A549 (cell line): Measurements from ENCODE around the gene CALM1. TPM values are rescaled to one million over a fixed set of nuclear protein-coding genes. Genes with fewer than 3 reads are reported as not detected.

ENCODE experiments used
- ATOH8 ChIP-seq: fragments of 250-450 bp; sonication (Bioruptor Pico); IDR thresholded peaks from 2 replicates; pipeline ENCODE4 v1.5.0; 2020; ENCODE audit warnings: low read depth, mild to moderate bottlenecking, moderate library complexity
- BCL3 ChIP-seq: fragments of >200 bp; sonication (Bioruptor Twin); formaldehyde crosslinking; IDR thresholded peaks from 3 replicates; pipeline ENCODE4 v1.6.1; 2016
- CBX2 ChIP-seq: fragments of 200-600 bp; sonication (generic); IDR thresholded peaks from 2 replicates; pipeline ENCODE4 v1.6.1; 2016; ENCODE audit warnings: low read depth, mild to moderate bottlenecking, borderline replicate concordance
- CBX8 ChIP-seq: fragments of 200-600 bp; sonication (generic); IDR thresholded peaks from 2 replicates; pipeline ENCODE4 v1.6.1; 2016
- CHD4 ChIP-seq: fragments of 200-600 bp; sonication (generic); IDR thresholded peaks from 2 replicates; pipeline ENCODE4 v1.6.1; 2016; ENCODE audit warnings: antibody characterized with exemption, mild to moderate bottlenecking, borderline replicate concordance
- CTCF ChIP-seq: fragments of >200 bp; sonication (Bioruptor Twin); formaldehyde crosslinking; IDR thresholded peaks from 3 replicates; pipeline ENCODE4 v1.5.1; 2016
- EHF ChIP-seq: fragments of 250-450 bp; sonication (Bioruptor Pico); IDR thresholded peaks from 2 replicates; pipeline ENCODE4 v1.5.0; 2020; ENCODE audit warnings: mild to moderate bottlenecking
- EHMT2 ChIP-seq: fragments of 200-600 bp; sonication (generic); IDR thresholded peaks from 2 replicates; pipeline ENCODE4 v1.6.1; 2016; ENCODE audit warnings: antibody characterized with exemption, low read depth, mild to moderate bottlenecking, moderate library complexity
- FOSB ChIP-seq: fragments of 250-450 bp; sonication (Bioruptor Pico); IDR thresholded peaks from 2 replicates; pipeline ENCODE4 v1.5.0; 2020; ENCODE audit warnings: mild to moderate bottlenecking, moderate library complexity
- FOXS1 ChIP-seq: fragments of 250-450 bp; sonication (Bioruptor Pico); IDR thresholded peaks from 2 replicates; pipeline ENCODE4 v1.5.0; 2020; ENCODE audit warnings: mild to moderate bottlenecking, moderate library complexity
- HDAC2 ChIP-seq: fragments of 200-600 bp; sonication (generic); IDR thresholded peaks from 2 replicates; pipeline ENCODE4 v1.6.1; 2016
- HOXA7 ChIP-seq: fragments of 250-450 bp; sonication (Bioruptor Pico); IDR thresholded peaks from 2 replicates; pipeline ENCODE4 v1.5.0; 2020; ENCODE audit warnings: mild to moderate bottlenecking, moderate library complexity
- HOXB5 ChIP-seq: fragments of 250-450 bp; sonication (Bioruptor Pico); IDR thresholded peaks from 2 replicates; pipeline ENCODE4 v1.5.0; 2020; ENCODE audit warnings: mild to moderate bottlenecking, moderate library complexity
- JUNB ChIP-seq: fragments of >200 bp; sonication (Bioruptor Twin); formaldehyde crosslinking; IDR thresholded peaks from 2 replicates; pipeline ENCODE4 v1.6.1; 2016
- KDM5A ChIP-seq: fragments of 200-600 bp; sonication (generic); IDR thresholded peaks from 2 replicates; pipeline ENCODE4 v1.6.1; 2016; ENCODE audit warnings: antibody characterized with exemption, mild to moderate bottlenecking
- MAX ChIP-seq: IDR thresholded peaks from 2 replicates; pipeline ENCODE4 v1.6.1; 2012
- NFE2L2 ChIP-seq: fragments of 150-350 bp; conservative IDR thresholded peaks from 2 replicates; pipeline ENCODE4 v1.6.1; 2014; ENCODE audit warnings: low read length
- PBX3 ChIP-seq: IDR thresholded peaks from 2 replicates; pipeline ENCODE4 v1.6.1; 2012
- PHF8 ChIP-seq: fragments of 200-600 bp; sonication (generic); IDR thresholded peaks from 2 replicates; pipeline ENCODE4 v1.6.1; 2016; ENCODE audit warnings: low read depth, mild to moderate bottlenecking, antibody characterized with exemption, moderate library complexity, borderline replicate concordance
- POLR2AphosphoS2 ChIP-seq: conservative IDR thresholded peaks from 2 replicates; pipeline ENCODE4 v1.6.1; 2012; ENCODE audit warnings: low read length, improper control_type of control experiment, inconsistent platforms
- RAD21 ChIP-seq, 2 experiments: fragments of >200 bp in 1 of 2; sonication (Bioruptor Twin) in 1 of 2; formaldehyde crosslinking in 1 of 2; IDR thresholded peaks in 1 of 2; conservative IDR thresholded peaks in 1 of 2; 2 replicates in 1 of 2; 3 replicates in 1 of 2; pipeline ENCODE4 v1.6.1; 2012 to 2018; ENCODE audit warnings: inconsistent platforms in 1 of 2
- RFX5 ChIP-seq: fragments of 450-650 bp; IDR thresholded peaks from 2 replicates; pipeline ENCODE4 v1.7.1; 2014; ENCODE audit warnings: antibody characterized with exemption, mild to moderate bottlenecking, moderate library complexity
- SREBF2 ChIP-seq: fragments of 450-650 bp; IDR thresholded peaks from 2 replicates; pipeline ENCODE4 v1.6.1; 2014; ENCODE audit warnings: mild to moderate bottlenecking, moderate library complexity
- USF2 ChIP-seq: fragments of 450-650 bp; IDR thresholded peaks from 2 replicates; pipeline ENCODE4 v1.6.1; 2014; ENCODE audit warnings: antibody characterized with exemption
- ZC3H11A ChIP-seq: fragments of 450-650 bp; IDR thresholded peaks from 2 replicates; pipeline ENCODE4 v1.6.1; 2014; ENCODE audit warnings: antibody characterized with exemption, mild to moderate bottlenecking
- ZSCAN20 ChIP-seq: fragments of 250-450 bp; sonication (Bioruptor Pico); IDR thresholded peaks from 2 replicates; pipeline ENCODE4 v1.8.0; 2022; ENCODE audit warnings: mild to moderate bottlenecking, moderate library complexity
- polyA plus RNA-seq, 4 experiments: library from polyadenylated mRNA; depleted of rRNA in 3 of 4; stranded (reverse); fragments of >200 nt; fragmentation: RNase III in 1 of 4; extraction: RNeasy Plus Mini Kit Qiagen cat#74134 plus additional on column Dnase treatment in 1 of 4; gene quantifications; 2 replicates in 3 of 4; 3 replicates in 1 of 4; pipeline ENCODE4 v1.2.3, GENCODE V29; 2011 to 2017

Gene CALM1
- polyA plus RNA-seq, 2 of the 4 experiments (the other 2 are of a cell fraction), result 374 to 451 TPM

GRCh38 chr14:90396341-90397339, at the start of gene CALM1 (continued):
- TF ChIP-seq ATOH8, result no peak
- TF ChIP-seq NFE2L2, result no peak
- TF ChIP-seq CTCF, result no peak
- TF ChIP-seq EHF (CRISPR knock-in tag), result no peak
- no peak for TF ChIP-seq POLR2AphosphoS2
- no peak for TF ChIP-seq ZC3H11A
- no peak for TF ChIP-seq CBX2
- peak; percentile 19; the same call in 1 of the 2 replicates for TF ChIP-seq FOXS1 (CRISPR knock-in tag)
- no peak; a peak in 1 of 5 replicates for TF ChIP-seq RAD21 (conservative IDR thresholded peaks at IDR 0.05 in 1 of 2, IDR thresholded peaks at IDR 0.05 in 1 of 2)
- TF ChIP-seq USF2, result no peak
- TF ChIP-seq RFX5, result 0 out of 2 replicates have a peak, but pooled peaks have one; percentile 29
- TF ChIP-seq HOXA7 (CRISPR knock-in tag), result no peak
- TF ChIP-seq KDM5A, result no peak
- TF ChIP-seq HOXB5 (CRISPR knock-in tag), result no peak
- TF ChIP-seq CBX8, result peak; percentile 60; the same call in 1 of the 2 replicates
- peak; percentile 89 for TF ChIP-seq MAX
- TF ChIP-seq FOSB (CRISPR knock-in tag), result no peak
- no peak for TF ChIP-seq CHD4
- peak; percentile 96; the same call in 1 of the 2 replicates for TF ChIP-seq PHF8
- no peak for TF ChIP-seq JUNB
- no peak for TF ChIP-seq HDAC2
- TF ChIP-seq PBX3, result peak; percentile 97
- no peak for TF ChIP-seq SREBF2
- no peak for TF ChIP-seq ZSCAN20 (CRISPR knock-in tag)
- TF ChIP-seq EHMT2, result no peak
- peak; percentile 100 for TF ChIP-seq BCL3
